ENCODE data around the gene GSTM2.
A peak's percentile ranks its signal among the peaks of the same experiment; 100 is the strongest.

Gene GSTM2

DNA sequence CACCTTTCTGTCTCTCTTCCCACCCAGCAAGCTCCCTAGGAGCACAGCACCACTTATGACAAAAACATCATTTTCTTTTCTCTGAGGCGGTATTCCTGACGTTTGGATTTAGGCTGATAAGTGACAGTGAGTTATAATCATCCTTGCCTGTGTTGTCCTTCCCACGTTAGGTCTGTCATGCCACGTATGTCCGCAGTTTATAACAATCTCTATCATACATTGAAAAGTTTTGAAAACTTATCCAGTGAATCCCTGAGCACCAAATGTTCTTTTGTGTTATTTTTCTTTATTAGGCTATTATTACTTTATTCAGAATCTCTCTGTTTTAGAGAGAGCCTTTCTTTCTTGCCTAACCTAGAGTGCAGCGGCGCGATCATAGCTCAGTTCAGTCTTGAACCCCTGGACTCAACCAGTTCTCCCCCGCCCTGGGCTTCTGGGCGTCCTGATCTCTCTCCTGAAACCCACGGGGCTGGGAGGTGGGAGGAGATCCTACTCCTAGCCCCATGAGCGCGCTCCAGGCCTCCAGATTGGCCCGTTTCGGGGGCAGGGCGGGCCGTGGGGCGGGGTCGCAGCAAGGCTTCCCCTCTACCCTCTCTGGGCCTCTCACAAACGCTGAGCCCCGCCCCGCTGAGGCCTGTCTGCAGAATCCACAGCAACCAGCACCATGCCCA lies at the start of gene GSTM2:
TSS of gene GSTM2 (plus strand) at position 606 of the 671 bp plus-strand sequence. CDS start at position 665, 59 bp downstream.
- TF ChIP-seq, protein P1, sequence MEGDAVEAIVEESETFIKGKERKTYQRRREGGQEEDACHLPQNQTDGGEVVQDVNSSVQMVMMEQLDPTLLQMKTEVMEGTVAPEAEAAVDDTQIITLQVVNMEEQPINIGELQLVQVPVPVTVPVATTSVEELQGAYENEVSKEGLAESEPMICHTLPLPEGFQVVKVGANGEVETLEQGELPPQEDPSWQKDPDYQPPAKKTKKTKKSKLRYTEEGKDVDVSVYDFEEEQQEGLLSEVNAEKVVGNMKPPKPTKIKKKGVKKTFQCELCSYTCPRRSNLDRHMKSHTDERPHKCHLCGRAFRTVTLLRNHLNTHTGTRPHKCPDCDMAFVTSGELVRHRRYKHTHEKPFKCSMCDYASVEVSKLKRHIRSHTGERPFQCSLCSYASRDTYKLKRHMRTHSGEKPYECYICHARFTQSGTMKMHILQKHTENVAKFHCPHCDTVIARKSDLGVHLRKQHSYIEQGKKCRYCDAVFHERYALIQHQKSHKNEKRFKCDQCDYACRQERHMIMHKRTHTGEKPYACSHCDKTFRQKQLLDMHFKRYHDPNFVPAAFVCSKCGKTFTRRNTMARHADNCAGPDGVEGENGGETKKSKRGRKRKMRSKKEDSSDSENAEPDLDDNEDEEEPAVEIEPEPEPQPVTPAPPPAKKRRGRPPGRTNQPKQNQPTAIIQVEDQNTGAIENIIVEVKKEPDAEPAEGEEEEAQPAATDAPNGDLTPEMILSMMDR (IDR thresholded peaks at IDR 0.05; ENCODE audit: control insufficient read depth, insufficient read depth, low read depth, low read length, missing control alignments): no peak
- peak within 1 kb of the TSS; percentile 64 for H3K4me3 ChIP-seq (ENCODE audit: control insufficient read depth, low read depth, low read length)
- DNase-seq (ENCODE audit: low read depth): no peak

DNA sequence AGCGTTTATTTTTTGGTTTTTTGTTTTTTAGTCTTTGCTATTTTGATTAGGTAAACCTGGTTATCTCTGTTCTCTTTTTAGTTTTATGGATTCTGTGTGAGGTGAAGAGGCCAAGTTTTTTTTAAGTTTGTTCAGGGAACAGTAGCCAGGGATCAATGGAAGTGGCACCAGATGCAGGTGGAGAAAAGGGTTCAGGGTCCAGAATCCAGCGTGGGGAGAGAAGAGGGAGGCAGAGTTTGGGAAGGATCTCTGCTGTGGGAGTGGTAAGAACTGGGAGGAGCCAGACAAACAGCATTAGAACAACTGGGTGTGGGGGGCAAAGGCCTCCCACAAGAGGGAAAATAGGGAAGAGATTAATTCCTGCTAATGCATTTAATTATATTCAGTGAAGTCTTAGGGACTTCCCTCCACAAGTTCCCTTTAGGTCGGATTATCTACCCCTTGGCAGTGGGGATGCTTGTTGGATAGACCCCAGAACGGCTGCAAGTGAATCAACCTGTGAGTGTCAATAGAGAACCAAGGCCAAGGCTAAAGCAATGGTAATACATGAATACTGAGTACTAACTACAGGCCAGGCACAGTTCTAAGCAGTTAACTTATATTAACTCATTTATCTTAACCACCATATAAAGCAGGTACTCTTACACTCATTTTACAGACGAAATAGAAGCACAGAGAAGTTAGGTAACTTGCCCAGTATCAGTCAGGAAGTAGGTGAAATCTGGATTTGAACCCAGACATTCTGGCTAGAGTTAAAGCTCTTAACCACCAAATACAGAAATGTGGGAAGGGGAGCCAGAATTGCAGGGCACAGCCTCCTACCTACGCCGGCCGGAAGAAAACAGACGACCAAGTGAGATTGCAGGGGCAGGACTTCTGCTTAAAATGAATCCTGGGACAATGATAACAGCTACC lies 48.9 kb upstream of the GSTM2 start:
- peak overlapping the region; percentile 89 for H3K4me3 ChIP-seq (ENCODE audit: control insufficient read depth, low read depth, low read length)
- DNase-seq (ENCODE audit: low read depth): no peak
- TF ChIP-seq, protein P1 (IDR thresholded peaks at IDR 0.05; ENCODE audit: control insufficient read depth, insufficient read depth, low read depth, low read length, missing control alignments): no peak

DNA sequence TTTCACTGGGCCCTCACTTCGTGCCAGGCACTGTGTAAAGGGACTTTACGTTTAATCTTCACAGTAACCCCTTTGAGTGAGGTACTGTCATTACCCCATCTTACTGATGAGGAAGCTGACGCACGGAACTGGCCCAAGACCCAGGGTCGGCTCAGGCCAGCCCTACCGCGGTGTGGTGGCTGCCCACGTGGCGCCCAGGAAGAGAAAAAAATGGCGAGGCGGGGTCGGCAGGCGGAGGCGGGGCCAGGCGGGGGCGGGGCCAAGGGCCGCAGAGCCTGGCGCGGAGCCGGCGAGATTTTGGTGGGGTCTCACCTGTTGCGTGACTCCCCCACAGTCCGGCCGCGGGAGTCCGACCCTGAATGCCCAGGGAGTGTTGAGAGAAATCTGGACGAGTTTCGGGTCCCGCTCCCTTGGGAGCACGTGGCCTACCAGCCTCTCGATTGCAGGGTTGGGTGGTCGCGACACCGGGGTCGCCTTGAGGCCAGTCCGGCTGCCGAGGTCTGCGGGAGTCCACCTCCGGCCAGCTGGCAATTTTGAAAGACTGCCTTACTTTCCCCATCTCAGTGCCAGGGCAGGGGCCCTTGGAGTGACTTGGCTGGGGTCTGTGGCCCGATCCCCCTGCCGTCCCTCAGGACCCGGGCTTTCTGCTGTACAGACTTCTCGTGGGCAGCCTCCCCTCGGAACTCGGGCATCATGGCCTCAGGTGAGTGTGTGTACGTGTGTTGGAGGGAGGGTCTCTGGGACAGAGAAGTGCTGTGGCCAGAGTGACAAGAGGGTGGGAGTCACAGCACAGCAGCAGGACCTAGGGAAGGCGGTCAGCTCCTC lies 48.1 kb upstream of the GSTM2 start, which contains the start of the genes AMPD2 and GNAT2:
TSS of gene AMPD2 (plus strand) at position 262 of the 825 bp plus-strand sequence. CDS start 1,339 bp downstream, outside the sequence.
TSS of gene GNAT2 (minus strand) at position 41 of the 825 bp plus-strand sequence. CDS start 6,746 bp downstream, outside the sequence.
- DNase-seq (ENCODE audit: low read depth): peak; percentile 67
- H3K4me3 ChIP-seq (ENCODE audit: control insufficient read depth, low read depth, low read length): peak within 1 kb of the TSS; percentile 89
- TF ChIP-seq, protein P1 (IDR thresholded peaks at IDR 0.05; ENCODE audit: control insufficient read depth, insufficient read depth, low read depth, low read length, missing control alignments): no peak

DNA sequence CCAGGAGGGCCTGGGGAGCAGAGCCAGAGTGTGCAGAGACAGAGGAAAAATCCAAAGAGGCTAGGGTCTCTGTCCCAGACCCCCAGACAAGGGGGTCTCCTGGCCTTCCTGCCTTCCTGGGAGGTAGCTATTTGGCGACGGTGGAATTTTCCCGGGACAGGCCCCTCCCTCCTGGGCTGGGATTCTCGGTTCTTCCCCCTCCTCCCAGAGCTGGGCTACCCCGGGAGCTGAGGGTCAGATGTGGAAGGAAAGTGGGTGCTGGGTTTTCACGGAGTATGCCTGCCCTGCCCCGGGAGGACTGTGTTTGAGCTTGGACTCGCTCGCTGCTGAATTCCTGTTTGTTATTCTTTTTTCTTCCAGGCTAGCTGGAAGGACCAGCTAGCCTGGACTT lies 47.5 kb upstream of the GSTM2 start:
- H3K4me3 ChIP-seq (ENCODE audit: control insufficient read depth, low read depth, low read length): peak overlapping the region; percentile 89
- DNase-seq (ENCODE audit: low read depth): no peak
- TF ChIP-seq, protein P1 (IDR thresholded peaks at IDR 0.05; ENCODE audit: control insufficient read depth, insufficient read depth, low read depth, low read length, missing control alignments): no peak

DNA sequence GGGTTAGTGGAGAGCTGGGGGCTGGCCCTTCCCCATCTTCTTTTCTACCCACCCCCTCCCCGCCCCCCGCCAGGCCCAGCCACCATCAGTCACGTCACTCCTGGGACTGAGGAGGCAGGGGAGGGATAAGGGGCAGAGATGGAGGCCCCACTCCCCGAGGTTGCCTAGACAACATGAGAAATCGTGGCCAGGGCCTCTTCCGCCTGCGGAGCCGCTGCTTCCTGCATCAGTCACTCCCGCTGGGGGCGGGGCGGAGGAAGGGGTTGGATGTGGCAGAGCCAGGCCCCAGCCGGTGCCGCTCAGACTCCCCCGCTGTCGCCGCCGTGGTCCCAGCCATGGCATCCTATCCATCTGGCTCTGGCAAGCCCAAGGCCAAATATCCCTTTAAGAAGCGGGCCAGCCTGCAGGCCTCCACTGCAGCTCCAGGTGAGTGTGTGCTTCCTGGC lies 47.0 kb upstream of the GSTM2 start:
- TF ChIP-seq, protein P1 (IDR thresholded peaks at IDR 0.05; ENCODE audit: control insufficient read depth, insufficient read depth, low read depth, low read length, missing control alignments): no peak
- H3K4me3 ChIP-seq (ENCODE audit: control insufficient read depth, low read depth, low read length): peak overlapping the region; percentile 89
- DNase-seq (ENCODE audit: low read depth): peak; percentile 86

Measured in AG09309 (cell line).